ENCODE data around the gene RPS18. TPM values are rescaled to one million over a fixed set of nuclear protein-coding genes. Genes with fewer than 3 reads are reported as not detected.

The RPS18 gene
- total and polyA plus RNA-seq, 7 donors: 1,108 to 4,446 (median 1,410) TPM

- peak in 1 of 2 donors; percentile 65 for DNase-seq
- Histone ChIP-seq H3K9me3 (no peaks in the 10 kb centered on the region), H3K27ac (peak overlapping the region; percentile 77), H3K4me3 (peak overlapping the region; percentile 68), H3K4me1 (peaks cover 56% of the 10 kb centered on the region), H3K36me3 (ENCODE audit: insufficient read depth in 1 of 2, low read depth in 1 of 2) (peaks cover 11 to 32% of the 10 kb centered on the region in 2 donors), H3K27me3 (ENCODE audit: insufficient read depth in 3 of 3, low read length in 2 of 3) (no peaks in the 10 kb centered on the region)
- 59 to 70% (median 62%) methylated on average over 19 of the region's 19 CpGs for WGBS, 3 donors
- no peak for ATAC-seq
- intact Hi-C loops (cut with DNase I): no loop called here
- TF ChIP-seq CTCF (IDR thresholded peaks at IDR 0.05): no peak
Observed at GRCh38 chr6:33316603-33317418, 44.9 kb downstream of the RPS18 start.

- H3K36me3 ChIP-seq (ENCODE audit: insufficient read depth in 1 of 2, low read depth in 1 of 2): peaks cover 11 to 32% of the 10 kb centered on the region in 2 donors
- ATAC-seq: peak; percentile 13 to 30 (median 20)
- no peak for TF ChIP-seq CTCF (IDR thresholded peaks at IDR 0.05)
- 2 to 4% (median 3%) methylated on average over 10 to 27 of the region's 27 CpGs for WGBS, 3 donors
- no peaks in the 10 kb centered on the region for H3K9me3 ChIP-seq
- peak overlapping the region; percentile 68 for H3K4me3 ChIP-seq
- intact Hi-C loops (cut with DNase I): no loop called here
- no peak for DNase-seq
- H3K4me1 ChIP-seq: peaks cover 54% of the 10 kb centered on the region
- no peaks in the 10 kb centered on the region for H3K27me3 ChIP-seq (ENCODE audit: insufficient read depth in 3 of 3, low read length in 2 of 3)
- H3K27ac ChIP-seq: peak overlapping the region; percentile 77
Observed at GRCh38 chr6:33317419-33317668, 45.5 kb downstream of the RPS18 start.

- H3K9me3 ChIP-seq: no peaks in the 10 kb centered on the region
- H3K4me1 ChIP-seq: peaks cover 52% of the 10 kb centered on the region
- WGBS, 3 donors: 1 to 2% (median 1%) methylated on average over 28 to 44 of the region's 44 CpGs
- intact Hi-C loops (cut with DNase I): no loop called here
- peak within 1 kb of the TSS; percentile 77 for H3K27ac ChIP-seq
- ATAC-seq (peak; percentile 82 to 86 (median 86)), DNase-seq (peak; percentile 99)
- H3K36me3 ChIP-seq (ENCODE audit: insufficient read depth in 1 of 2, low read depth in 1 of 2): peaks cover 11 to 32% of the 10 kb centered on the region in 2 donors
- no peaks in the 10 kb centered on the region for H3K27me3 ChIP-seq (ENCODE audit: insufficient read depth in 3 of 3, low read length in 2 of 3)
- H3K4me3 ChIP-seq: peak within 1 kb of the TSS; percentile 68
- TF ChIP-seq CTCF (IDR thresholded peaks at IDR 0.05): no peak
Observed at GRCh38 chr6:33317669-33318425, 46.0 kb downstream of the RPS18 start, which contains the start of gene ZBTB22. Gene ZBTB22, minus strand, starts transcription at chr6:33317744. Its CDS starts 828 bp downstream, at chr6:33316916.

GRCh38 chr6:33318426-33319073 lies 46.7 kb downstream of the RPS18 start:
- H3K27ac ChIP-seq: peak overlapping the region; percentile 77
- no peak for ATAC-seq
- no peak for DNase-seq
- H3K4me3 ChIP-seq: peak overlapping the region; percentile 68
- WGBS, 3 donors: 64 to 66% (median 66%) methylated on average over 7 to 8 of the region's 8 CpGs
- no peaks in the 10 kb centered on the region for H3K9me3 ChIP-seq
- peaks cover 11 to 32% of the 10 kb centered on the region in 2 donors for H3K36me3 ChIP-seq (ENCODE audit: insufficient read depth in 1 of 2, low read depth in 1 of 2)
- no peaks in the 10 kb centered on the region for H3K27me3 ChIP-seq (ENCODE audit: insufficient read depth in 3 of 3, low read length in 2 of 3)
- intact Hi-C loops (cut with DNase I): no loop called here
- H3K4me1 ChIP-seq: peaks cover 52% of the 10 kb centered on the region
- TF ChIP-seq CTCF (IDR thresholded peaks at IDR 0.05): no peak
